ENCODE measurements around the gene ANXA5.

The ANXA5 gene

GRCh38 chr4:121733942-121734341 is 37.2 kb upstream of the ANXA5 start:
- no peak for TF ChIP-seq CREB1 (IDR thresholded peaks at IDR 0.05; ENCODE audit: low read depth)
- no peak for TF ChIP-seq NFIC (IDR thresholded peaks at IDR 0.05)
- TF ChIP-seq TEAD4 (IDR thresholded peaks at IDR 0.05) = no peak
- TF ChIP-seq TAF1 (IDR thresholded peaks at IDR 0.05; ENCODE audit: low read depth) = no peak
- TF ChIP-seq MAX (IDR thresholded peaks at IDR 0.05) = no peak
- TF ChIP-seq USF1 (IDR thresholded peaks at IDR 0.05) = no peak
- no peak for TF ChIP-seq FOXM1 (IDR thresholded peaks at IDR 0.05; ENCODE audit: borderline replicate concordance, low read depth)
- no peak for TF ChIP-seq YY1 (IDR thresholded peaks at IDR 0.05; ENCODE audit: low read depth)
- TF ChIP-seq EGR1 (IDR thresholded peaks at IDR 0.05) = no peak
- TF ChIP-seq RAD21 (IDR thresholded peaks at IDR 0.05; ENCODE audit: low read depth) = no peak
- TF ChIP-seq ZBTB7A (IDR thresholded peaks at IDR 0.05; ENCODE audit: low read depth) = no peak
- no peak for TF ChIP-seq TCF12 (IDR thresholded peaks at IDR 0.05; ENCODE audit: low read depth)
- no peak for TF ChIP-seq CEBPB (IDR thresholded peaks at IDR 0.05)

- TF ChIP-seq USF1 (IDR thresholded peaks at IDR 0.05) = no peak
- TF ChIP-seq TCF12 (IDR thresholded peaks at IDR 0.05; ENCODE audit: low read depth) = no peak
- no peak for TF ChIP-seq FOXM1 (IDR thresholded peaks at IDR 0.05; ENCODE audit: borderline replicate concordance, low read depth)
- no peak for TF ChIP-seq TAF1 (IDR thresholded peaks at IDR 0.05; ENCODE audit: low read depth)
- TF ChIP-seq ZBTB7A (IDR thresholded peaks at IDR 0.05; ENCODE audit: low read depth) = no peak
- no peak for TF ChIP-seq YY1 (IDR thresholded peaks at IDR 0.05; ENCODE audit: low read depth)
- TF ChIP-seq CREB1 (IDR thresholded peaks at IDR 0.05; ENCODE audit: low read depth) = no peak
- no peak for TF ChIP-seq EGR1 (IDR thresholded peaks at IDR 0.05)
- TF ChIP-seq MAX (IDR thresholded peaks at IDR 0.05) = no peak
- TF ChIP-seq CEBPB (IDR thresholded peaks at IDR 0.05) = no peak
- no peak for TF ChIP-seq TEAD4 (IDR thresholded peaks at IDR 0.05)
- no peak for TF ChIP-seq EP300 (IDR thresholded peaks at IDR 0.05; ENCODE audit: borderline replicate concordance)
- TF ChIP-seq RAD21 (IDR thresholded peaks at IDR 0.05; ENCODE audit: low read depth) = no peak
- no peak for TF ChIP-seq NFIC (IDR thresholded peaks at IDR 0.05)
- TF ChIP-seq REST (IDR thresholded peaks at IDR 0.05; ENCODE audit: low read depth) = no peak
Observed at GRCh38 chr4:121728798-121729226, 32.0 kb upstream of the ANXA5 start.

- TF ChIP-seq TCF12 (IDR thresholded peaks at IDR 0.05; ENCODE audit: low read depth) = no peak
- TF ChIP-seq YY1 (IDR thresholded peaks at IDR 0.05; ENCODE audit: low read depth) = no peak
- no peak for TF ChIP-seq USF1 (IDR thresholded peaks at IDR 0.05)
- no peak for TF ChIP-seq CREB1 (IDR thresholded peaks at IDR 0.05; ENCODE audit: low read depth)
- no peak for TF ChIP-seq ZBTB7A (IDR thresholded peaks at IDR 0.05; ENCODE audit: low read depth)
- TF ChIP-seq MAX (IDR thresholded peaks at IDR 0.05) = no peak
- TF ChIP-seq TAF1 (IDR thresholded peaks at IDR 0.05; ENCODE audit: low read depth) = no peak
- no peak for TF ChIP-seq FOXM1 (IDR thresholded peaks at IDR 0.05; ENCODE audit: borderline replicate concordance, low read depth)
- TF ChIP-seq RAD21 (IDR thresholded peaks at IDR 0.05; ENCODE audit: low read depth) = no peak
- TF ChIP-seq TEAD4 (IDR thresholded peaks at IDR 0.05) = no peak
- no peak for TF ChIP-seq EGR1 (IDR thresholded peaks at IDR 0.05)
- no peak for TF ChIP-seq REST (IDR thresholded peaks at IDR 0.05; ENCODE audit: low read depth)
- TF ChIP-seq NFIC (IDR thresholded peaks at IDR 0.05) = no peak
- no peak for TF ChIP-seq EP300 (IDR thresholded peaks at IDR 0.05; ENCODE audit: borderline replicate concordance)
- TF ChIP-seq CEBPB (IDR thresholded peaks at IDR 0.05) = no peak
Observed at GRCh38 chr4:121728066-121728465, 31.3 kb upstream of the ANXA5 start.

- TF ChIP-seq RAD21 (IDR thresholded peaks at IDR 0.05; ENCODE audit: low read depth) (peak; percentile 82), FOXM1 (IDR thresholded peaks at IDR 0.05; ENCODE audit: borderline replicate concordance, low read depth) (no peak), USF1 (IDR thresholded peaks at IDR 0.05) (no peak)
Observed at GRCh38 chr4:121726642-121727268, 30.0 kb upstream of the ANXA5 start.

All from Ishikawa (cell line).